ENCODE results near the gene PPP1R3G. TPM values are rescaled to one million over a fixed set of nuclear protein-coding genes. Genes with fewer than 3 reads are reported as not detected.

PPP1R3G gene
- total and polyA plus RNA-seq, 2 of the 13 experiments (the other 11 are each of a cell fraction or from before 2014, with no cell fraction given), result 1.2 to 1.3 TPM

DNA sequence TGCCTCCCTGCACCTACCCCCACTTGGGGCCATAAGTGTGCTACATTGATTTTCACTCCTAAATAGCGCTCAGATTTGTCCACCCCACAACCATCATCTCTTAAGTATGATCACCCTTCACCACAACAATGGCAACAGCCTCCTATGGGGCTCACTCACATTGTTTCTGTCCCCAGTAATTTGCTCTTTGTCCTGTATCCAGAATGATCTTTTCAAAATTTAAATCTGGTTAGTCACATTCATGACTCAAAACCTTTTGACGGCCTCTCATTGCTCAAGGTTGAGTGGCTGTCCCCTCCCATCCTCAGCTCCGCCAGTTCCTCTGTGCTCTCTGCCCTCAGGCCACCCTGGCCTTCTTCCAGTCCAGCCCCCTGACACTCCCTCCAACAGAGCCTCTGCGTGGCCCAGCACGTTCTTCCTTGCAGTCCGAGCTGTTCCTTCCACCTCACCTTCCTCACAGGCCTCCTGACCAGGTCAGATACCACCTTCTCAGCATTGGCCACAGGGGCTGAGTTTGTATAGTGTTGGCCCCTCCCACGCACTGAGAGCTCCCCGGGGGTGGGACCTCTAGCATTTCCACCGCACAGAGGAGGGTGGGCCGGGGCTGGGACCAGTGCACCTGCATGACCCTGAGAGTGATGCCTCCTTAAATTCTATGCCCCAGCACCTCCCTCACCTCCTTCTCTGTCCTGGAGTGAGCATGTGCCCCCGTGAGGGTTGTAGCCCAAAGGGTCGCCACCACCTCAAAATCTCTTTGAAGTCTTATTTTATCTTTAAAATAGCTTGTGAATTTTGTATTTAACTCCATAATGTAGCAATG, 2.4 kb upstream of the PPP1R3G start (continued):
- TF ChIP-seq, protein P1, sequence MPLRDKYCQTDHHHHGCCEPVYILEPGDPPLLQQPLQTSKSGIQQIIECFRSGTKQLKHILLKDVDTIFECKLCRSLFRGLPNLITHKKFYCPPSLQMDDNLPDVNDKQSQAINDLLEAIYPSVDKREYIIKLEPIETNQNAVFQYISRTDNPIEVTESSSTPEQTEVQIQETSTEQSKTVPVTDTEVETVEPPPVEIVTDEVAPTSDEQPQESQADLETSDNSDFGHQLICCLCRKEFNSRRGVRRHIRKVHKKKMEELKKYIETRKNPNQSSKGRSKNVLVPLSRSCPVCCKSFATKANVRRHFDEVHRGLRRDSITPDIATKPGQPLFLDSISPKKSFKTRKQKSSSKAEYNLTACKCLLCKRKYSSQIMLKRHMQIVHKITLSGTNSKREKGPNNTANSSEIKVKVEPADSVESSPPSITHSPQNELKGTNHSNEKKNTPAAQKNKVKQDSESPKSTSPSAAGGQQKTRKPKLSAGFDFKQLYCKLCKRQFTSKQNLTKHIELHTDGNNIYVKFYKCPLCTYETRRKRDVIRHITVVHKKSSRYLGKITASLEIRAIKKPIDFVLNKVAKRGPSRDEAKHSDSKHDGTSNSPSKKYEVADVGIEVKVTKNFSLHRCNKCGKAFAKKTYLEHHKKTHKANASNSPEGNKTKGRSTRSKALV (CRISPR knock-in tag; IDR thresholded peaks at IDR 0.05), result peak; percentile 61; the same call in 1 of the 2 replicates
- TF ChIP-seq ZBTB8A (CRISPR knock-in tag; IDR thresholded peaks at IDR 0.05; ENCODE audit: borderline replicate concordance, low read depth) (no peak), SATB2 (CRISPR knock-in tag; IDR thresholded peaks at IDR 0.05) (no peak), ZNF382 (CRISPR knock-in tag; IDR thresholded peaks at IDR 0.05; ENCODE audit: borderline replicate concordance) (no peak), ZNF230 (CRISPR knock-in tag; IDR thresholded peaks at IDR 0.05) (0 out of 2 replicates have a peak, but pooled peaks have one; percentile 55), DNMT1 (CRISPR knock-in tag; IDR thresholded peaks at IDR 0.05) (no peak), ZNF253 (CRISPR knock-in tag; IDR thresholded peaks at IDR 0.05; ENCODE audit: borderline replicate concordance) (no peak), ZNF557 (CRISPR knock-in tag; IDR thresholded peaks at IDR 0.05) (no peak), ZNF674 (CRISPR knock-in tag; IDR thresholded peaks at IDR 0.05; ENCODE audit: low read depth) (0 out of 2 replicates have a peak, but pooled peaks have one; percentile 41), GTF3A (CRISPR knock-in tag; conservative IDR thresholded peaks at IDR 0.05) (no peak), RAD51 (IDR thresholded peaks at IDR 0.05; ENCODE audit: borderline replicate concordance) (no peak), DZIP1 (CRISPR knock-in tag; IDR thresholded peaks at IDR 0.05) (no peak)
- TF ChIP-seq, protein P2, sequence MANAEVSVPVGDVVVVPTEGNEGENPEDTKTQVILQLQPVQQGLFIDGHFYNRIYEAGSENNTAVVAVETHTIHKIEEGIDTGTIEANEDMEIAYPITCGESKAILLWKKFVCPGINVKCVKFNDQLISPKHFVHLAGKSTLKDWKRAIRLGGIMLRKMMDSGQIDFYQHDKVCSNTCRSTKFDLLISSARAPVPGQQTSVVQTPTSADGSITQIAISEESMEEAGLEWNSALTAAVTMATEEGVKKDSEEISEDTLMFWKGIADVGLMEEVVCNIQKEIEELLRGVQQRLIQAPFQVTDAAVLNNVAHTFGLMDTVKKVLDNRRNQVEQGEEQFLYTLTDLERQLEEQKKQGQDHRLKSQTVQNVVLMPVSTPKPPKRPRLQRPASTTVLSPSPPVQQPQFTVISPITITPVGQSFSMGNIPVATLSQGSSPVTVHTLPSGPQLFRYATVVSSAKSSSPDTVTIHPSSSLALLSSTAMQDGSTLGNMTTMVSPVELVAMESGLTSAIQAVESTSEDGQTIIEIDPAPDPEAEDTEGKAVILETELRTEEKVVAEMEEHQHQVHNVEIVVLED (CRISPR knock-in tag; IDR thresholded peaks at IDR 0.05; ENCODE audit: borderline replicate concordance), result peak; percentile 68
- TF ChIP-seq, protein P3, sequence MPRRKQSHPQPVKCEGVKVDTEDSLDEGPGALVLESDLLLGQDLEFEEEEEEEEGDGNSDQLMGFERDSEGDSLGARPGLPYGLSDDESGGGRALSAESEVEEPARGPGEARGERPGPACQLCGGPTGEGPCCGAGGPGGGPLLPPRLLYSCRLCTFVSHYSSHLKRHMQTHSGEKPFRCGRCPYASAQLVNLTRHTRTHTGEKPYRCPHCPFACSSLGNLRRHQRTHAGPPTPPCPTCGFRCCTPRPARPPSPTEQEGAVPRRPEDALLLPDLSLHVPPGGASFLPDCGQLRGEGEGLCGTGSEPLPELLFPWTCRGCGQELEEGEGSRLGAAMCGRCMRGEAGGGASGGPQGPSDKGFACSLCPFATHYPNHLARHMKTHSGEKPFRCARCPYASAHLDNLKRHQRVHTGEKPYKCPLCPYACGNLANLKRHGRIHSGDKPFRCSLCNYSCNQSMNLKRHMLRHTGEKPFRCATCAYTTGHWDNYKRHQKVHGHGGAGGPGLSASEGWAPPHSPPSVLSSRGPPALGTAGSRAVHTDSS (CRISPR knock-in tag; conservative IDR thresholded peaks at IDR 0.05), result no peak
- TF ChIP-seq, protein P4, sequence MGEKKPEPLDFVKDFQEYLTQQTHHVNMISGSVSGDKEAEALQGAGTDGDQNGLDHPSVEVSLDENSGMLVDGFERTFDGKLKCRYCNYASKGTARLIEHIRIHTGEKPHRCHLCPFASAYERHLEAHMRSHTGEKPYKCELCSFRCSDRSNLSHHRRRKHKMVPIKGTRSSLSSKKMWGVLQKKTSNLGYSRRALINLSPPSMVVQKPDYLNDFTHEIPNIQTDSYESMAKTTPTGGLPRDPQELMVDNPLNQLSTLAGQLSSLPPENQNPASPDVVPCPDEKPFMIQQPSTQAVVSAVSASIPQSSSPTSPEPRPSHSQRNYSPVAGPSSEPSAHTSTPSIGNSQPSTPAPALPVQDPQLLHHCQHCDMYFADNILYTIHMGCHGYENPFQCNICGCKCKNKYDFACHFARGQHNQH (CRISPR knock-in tag; IDR thresholded peaks at IDR 0.05), result peak; percentile 65
- TF ChIP-seq, protein P5, sequence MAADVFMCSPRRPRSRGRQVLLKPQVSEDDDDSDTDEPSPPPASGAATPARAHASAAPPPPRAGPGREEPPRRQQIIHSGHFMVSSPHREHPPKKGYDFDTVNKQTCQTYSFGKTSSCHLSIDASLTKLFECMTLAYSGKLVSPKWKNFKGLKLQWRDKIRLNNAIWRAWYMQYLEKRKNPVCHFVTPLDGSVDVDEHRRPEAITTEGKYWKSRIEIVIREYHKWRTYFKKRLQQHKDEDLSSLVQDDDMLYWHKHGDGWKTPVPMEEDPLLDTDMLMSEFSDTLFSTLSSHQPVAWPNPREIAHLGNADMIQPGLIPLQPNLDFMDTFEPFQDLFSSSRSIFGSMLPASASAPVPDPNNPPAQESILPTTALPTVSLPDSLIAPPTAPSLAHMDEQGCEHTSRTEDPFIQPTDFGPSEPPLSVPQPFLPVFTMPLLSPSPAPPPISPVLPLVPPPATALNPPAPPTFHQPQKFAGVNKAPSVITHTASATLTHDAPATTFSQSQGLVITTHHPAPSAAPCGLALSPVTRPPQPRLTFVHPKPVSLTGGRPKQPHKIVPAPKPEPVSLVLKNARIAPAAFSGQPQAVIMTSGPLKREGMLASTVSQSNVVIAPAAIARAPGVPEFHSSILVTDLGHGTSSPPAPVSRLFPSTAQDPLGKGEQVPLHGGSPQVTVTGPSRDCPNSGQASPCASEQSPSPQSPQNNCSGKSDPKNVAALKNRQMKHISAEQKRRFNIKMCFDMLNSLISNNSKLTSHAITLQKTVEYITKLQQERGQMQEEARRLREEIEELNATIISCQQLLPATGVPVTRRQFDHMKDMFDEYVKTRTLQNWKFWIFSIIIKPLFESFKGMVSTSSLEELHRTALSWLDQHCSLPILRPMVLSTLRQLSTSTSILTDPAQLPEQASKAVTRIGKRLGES (CRISPR knock-in tag; IDR thresholded peaks at IDR 0.05; ENCODE audit: borderline replicate concordance), result no peak
